ENCODE results near the gene GYPC. TPM values are rescaled to one million over a fixed set of nuclear protein-coding genes. Genes with fewer than 3 reads are reported as not detected.

The GYPC gene
- total and polyA plus RNA-seq, 2 of the 4 experiments (the other 2 are of a cell fraction), result 53.4 to 96.3 TPM

DNA sequence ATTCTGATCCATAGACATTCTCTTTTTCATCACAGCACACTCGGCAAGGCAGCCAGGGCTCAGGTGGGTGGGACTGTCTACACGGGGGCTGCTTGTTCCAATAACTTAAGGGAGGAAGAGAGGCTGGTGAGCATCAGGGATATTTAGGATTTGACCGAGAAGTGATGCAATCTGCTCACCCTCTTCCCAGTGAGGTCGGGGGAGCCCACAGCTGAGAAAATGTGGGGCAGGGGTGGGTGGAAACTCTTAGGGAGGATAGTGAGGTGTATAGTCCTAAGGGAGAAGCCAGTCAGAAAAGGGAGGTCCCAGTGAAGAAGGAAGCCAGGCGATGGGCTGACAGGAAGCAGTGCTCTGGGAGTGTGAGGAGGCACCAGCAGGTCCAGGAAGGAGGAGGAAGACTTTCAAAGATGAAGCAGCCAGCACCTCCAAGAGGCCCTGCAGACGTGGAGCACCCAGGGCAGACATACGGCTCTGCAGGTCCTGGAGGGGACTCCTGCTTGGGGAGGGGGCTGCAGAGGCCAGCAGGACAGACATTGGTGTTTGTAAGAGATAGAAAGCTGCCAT is 76.8 kb downstream of the GYPC start:
- Histone ChIP-seq H3K9me1 (ENCODE audit: insufficient read depth, low read length) (no peaks in the 10 kb centered on the region), H3K27ac (ENCODE audit: insufficient read depth, low read length) (no peak overlapping the region), H3K4me3 (ENCODE audit: insufficient read depth, low read depth, low read length) (no peak overlapping the region), H3K79me1 (ENCODE audit: low read depth in 1 of 2, low read length in 2 of 2) (no peaks in the 10 kb centered on the region), H3K4me2 (ENCODE audit: low read depth, low read length) (no peak overlapping the region), H2BK120ac (ENCODE audit: low read depth, low read length) (no peak overlapping the region), H4K91ac (ENCODE audit: insufficient read depth, low read depth, low read length) (no peak overlapping the region), H3K56ac (ENCODE audit: extremely low read depth, insufficient read depth, low read length) (no peak overlapping the region), H2AFZ (replicated peaks; ENCODE audit: low read length, poor library complexity) (no peak overlapping the region), H3K14ac (replicated peaks; ENCODE audit: low read depth, low read length) (no peak overlapping the region), H3K18ac (ENCODE audit: low read depth, low read length) (no peak overlapping the region), H2BK20ac (ENCODE audit: low read depth, low read length) (no peak overlapping the region), H4K20me1 (ENCODE audit: insufficient read depth, low read length) (no peaks in the 10 kb centered on the region), H2AK5ac (ENCODE audit: low read depth, low read length) (no peak overlapping the region), H2AK9ac (replicated peaks; ENCODE audit: low read depth, low read length, poor library complexity) (no peak overlapping the region), H3K27me3 (ENCODE audit: control insufficient read depth, insufficient read depth, low read length) (peaks cover 6% of the 10 kb centered on the region), H3K36me3 (ENCODE audit: control insufficient read depth, insufficient read depth, low read length) (no peaks in the 10 kb centered on the region), H4K8ac (ENCODE audit: low read depth in 2 of 2, low read length in 2 of 2) (no peak overlapping the region), H3K4ac (ENCODE audit: low read depth, low read length) (no peak overlapping the region), H3K9me3 (ENCODE audit: control insufficient read depth, insufficient read depth, low read length) (no peaks in the 10 kb centered on the region), H3K9ac (ENCODE audit: low read depth, low read length) (no peak overlapping the region), H3K4me1 (ENCODE audit: control insufficient read depth, insufficient read depth, low read length) (no peaks in the 10 kb centered on the region), H3K23ac (ENCODE audit: low read depth, low read length) (no peak overlapping the region), H4K5ac (ENCODE audit: low read depth, low read length) (no peak overlapping the region), H2BK5ac (ENCODE audit: low read depth, low read length, poor library complexity, severe bottlenecking) (no peak overlapping the region), H2BK15ac (ENCODE audit: low read depth, low read length) (no peak overlapping the region)
- DNase-seq (no peak), ATAC-seq (ENCODE audit: low read depth) (no peak)
- in situ Hi-C loops (cut with MboI; ENCODE audit: low sequenced_read_pairs) (no loop called here), intact Hi-C loops (cut with micrococcal nuclease) (no loop called here), dilution Hi-C loops (cut with HindIII; ENCODE audit: low sequenced_read_pairs, unreplicated experiment) (no loop called here)
- TF ChIP-seq, protein P1, sequence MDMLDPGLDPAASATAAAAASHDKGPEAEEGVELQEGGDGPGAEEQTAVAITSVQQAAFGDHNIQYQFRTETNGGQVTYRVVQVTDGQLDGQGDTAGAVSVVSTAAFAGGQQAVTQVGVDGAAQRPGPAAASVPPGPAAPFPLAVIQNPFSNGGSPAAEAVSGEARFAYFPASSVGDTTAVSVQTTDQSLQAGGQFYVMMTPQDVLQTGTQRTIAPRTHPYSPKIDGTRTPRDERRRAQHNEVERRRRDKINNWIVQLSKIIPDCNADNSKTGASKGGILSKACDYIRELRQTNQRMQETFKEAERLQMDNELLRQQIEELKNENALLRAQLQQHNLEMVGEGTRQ (IDR thresholded peaks at IDR 0.05; ENCODE audit: low read depth, low read length), result no peak
- no peak for TF ChIP-seq FOS (IDR thresholded peaks at IDR 0.05; ENCODE audit: low read depth, low read length)
- ChIA-PET CTCF (no interaction called here), POLR2A (ENCODE audit: unreplicated experiment) (no interaction called here)
- 77% methylated on average over 3 of the region's 7 CpGs; no CpG with 5 or more reads in 1 of the 2 experiments for WGBS, 2 experiments (ENCODE audit: extremely low coverage in 2 of 2, insufficient read length in 1 of 2)
- BruUV-seq (replicated peaks), result no TSS peak
